HEK293T (cell line): ENCODE measurements around the gene SPACA6.

ENCODE experiments used
- CTCF ChIA-PET: fragments of 350-600 bp; formaldehyde crosslinking; extraction: SDS; loops from one replicate; lab custom pipeline; 2021; ENCODE audit warnings: antibody characterized with exemption, inconsistent platforms; lab: Yijun Ruan, JAX
- POLR2A ChIA-PET: fragments of 350-600 bp; formaldehyde crosslinking; extraction: SDS; loops from one replicate; lab custom pipeline; 2020; ENCODE audit warnings: antibody characterized with exemption, inconsistent platforms; lab: Yijun Ruan, JAX
- DNase-seq: peaks from one replicate; pipeline ENCODE4 v3.0.0; 2012; ENCODE audit warnings: mixed read lengths; ENCODE audit errors: extremely low spot score
- ARNT ChIP-seq: fragments of 450-650 bp; IDR thresholded peaks from 2 replicates; pipeline ENCODE4 v1.6.1; 2017; ENCODE audit warnings: mild to moderate bottlenecking
- BHLHE40 ChIP-seq: fragments of 450-650 bp; IDR thresholded peaks from 2 replicates; pipeline ENCODE4 v1.6.1; 2016; ENCODE audit warnings: mild to moderate bottlenecking, moderate library complexity, borderline replicate concordance
- CTBP1 ChIP-seq: fragments of 450-650 bp; IDR thresholded peaks from 2 replicates; pipeline ENCODE4 v1.6.1; 2016; ENCODE audit warnings: borderline replicate concordance
- ELF4 ChIP-seq: fragments of 450-650 bp; IDR thresholded peaks from 2 replicates; pipeline ENCODE4 v1.6.1; 2017; ENCODE audit warnings: antibody characterized with exemption
- FOXA1 ChIP-seq: fragments of 450-650 bp; IDR thresholded peaks from 2 replicates; pipeline ENCODE4 v1.6.1; 2016; ENCODE audit warnings: mild to moderate bottlenecking
- FOXK2 ChIP-seq: fragments of 450-650 bp; IDR thresholded peaks from 2 replicates; pipeline ENCODE4 v1.6.1; 2016; ENCODE audit warnings: mild to moderate bottlenecking
- FOXM1 ChIP-seq: fragments of 450-650 bp; IDR thresholded peaks from 2 replicates; pipeline ENCODE4 v1.6.1; 2017; ENCODE audit warnings: mild to moderate bottlenecking, borderline replicate concordance
- HDGF ChIP-seq: fragments of 450-650 bp; IDR thresholded peaks from 2 replicates; pipeline ENCODE4 v1.6.1; 2017; ENCODE audit warnings: antibody characterized with exemption, borderline replicate concordance
- L3MBTL2 ChIP-seq: fragments of 450-650 bp; conservative IDR thresholded peaks from 2 replicates; pipeline ENCODE4 v1.6.1; 2016; ENCODE audit warnings: mild to moderate bottlenecking
- LEF1 ChIP-seq: fragments of 450-650 bp; IDR thresholded peaks from 2 replicates; pipeline ENCODE4 v1.6.1; 2017; ENCODE audit warnings: mild to moderate bottlenecking, borderline replicate concordance
- NFRKB ChIP-seq: fragments of 450-650 bp; IDR thresholded peaks from 2 replicates; pipeline ENCODE4 v1.6.1; 2016; ENCODE audit warnings: mild to moderate bottlenecking, moderate library complexity
- SP1 ChIP-seq: fragments of 450-650 bp; IDR thresholded peaks from 2 replicates; pipeline ENCODE4 v1.6.1; 2017
- SUZ12 ChIP-seq: fragments of 450-650 bp; IDR thresholded peaks from 2 replicates; pipeline ENCODE4 v1.6.1; 2016; ENCODE audit warnings: mild to moderate bottlenecking
- TARDBP ChIP-seq: fragments of 450-650 bp; IDR thresholded peaks from 2 replicates; pipeline ENCODE4 v1.6.1; 2016
- ZNF384 ChIP-seq: fragments of 450-650 bp; IDR thresholded peaks from 2 replicates; pipeline ENCODE4 v1.6.1; 2016
- TF ChIP-seq, protein P1 (sequence below): fragments of 450-650 bp; IDR thresholded peaks from 2 replicates; pipeline ENCODE4 v1.6.1; 2016

Gene SPACA6

DNA sequence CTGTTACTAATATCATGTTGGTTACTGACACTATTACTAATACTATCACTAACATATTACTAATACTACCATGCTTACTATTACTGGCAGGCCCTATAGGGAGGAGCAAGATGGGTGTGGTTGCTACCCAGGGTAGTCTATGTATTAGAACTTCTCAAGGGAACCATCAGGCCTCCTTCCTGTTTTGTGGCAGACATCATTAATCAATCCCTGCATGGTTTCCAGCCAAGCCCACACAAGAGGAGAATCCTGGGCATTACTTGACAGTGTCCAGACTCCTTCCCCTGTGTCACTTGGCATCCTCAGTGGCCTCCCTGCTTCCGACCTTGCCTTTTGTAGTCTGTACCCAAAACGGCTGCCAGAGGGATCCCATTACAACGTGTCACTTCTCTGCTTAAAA is 21.7 kb downstream of the SPACA6 start:
- POLR2A ChIA-PET: interaction anchor here (0.6 kb wide), 1 partner anchor 11 kb away, joined by 3 read pairs; no protein-coding TSS in a partner anchor
- CTCF ChIA-PET: no interaction called here

DNA sequence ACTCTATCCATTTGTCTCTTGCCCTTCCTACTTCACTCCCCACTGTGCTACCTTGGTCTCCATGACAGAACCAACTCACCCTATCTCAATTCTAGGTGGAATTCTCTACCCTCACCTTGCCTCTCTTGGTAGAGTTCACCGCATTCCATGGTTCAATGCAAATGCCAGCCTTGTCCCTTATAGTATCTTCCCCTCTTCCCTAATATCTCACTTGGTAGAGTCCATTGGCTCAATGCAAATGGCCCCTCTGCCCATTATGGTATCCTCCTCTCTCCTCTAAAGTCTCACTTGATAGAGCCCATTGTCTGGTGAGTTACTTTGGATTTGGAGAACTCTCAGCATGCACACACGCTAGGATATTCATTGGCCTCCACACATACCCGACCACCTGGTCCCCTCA is 22.7 kb downstream of the SPACA6 start:
- no peak for DNase-seq
- CTCF ChIA-PET: no interaction called here
- POLR2A ChIA-PET: no interaction called here
- no peak for TF ChIP-seq TARDBP

More for the DNA sequence above, 21.7 kb downstream of the SPACA6 start:
- DNase-seq: no peak
- TF ChIP-seq SP1: no peak
- TF ChIP-seq L3MBTL2: no peak
- no peak for TF ChIP-seq NFRKB
- TF ChIP-seq FOXM1: no peak
- no peak for TF ChIP-seq ELF4
- no peak for TF ChIP-seq SUZ12
- TF ChIP-seq ARNT: no peak
- TF ChIP-seq TARDBP: no peak
- TF ChIP-seq ZNF384: no peak
- TF ChIP-seq BHLHE40: no peak
- TF ChIP-seq, protein P1, sequence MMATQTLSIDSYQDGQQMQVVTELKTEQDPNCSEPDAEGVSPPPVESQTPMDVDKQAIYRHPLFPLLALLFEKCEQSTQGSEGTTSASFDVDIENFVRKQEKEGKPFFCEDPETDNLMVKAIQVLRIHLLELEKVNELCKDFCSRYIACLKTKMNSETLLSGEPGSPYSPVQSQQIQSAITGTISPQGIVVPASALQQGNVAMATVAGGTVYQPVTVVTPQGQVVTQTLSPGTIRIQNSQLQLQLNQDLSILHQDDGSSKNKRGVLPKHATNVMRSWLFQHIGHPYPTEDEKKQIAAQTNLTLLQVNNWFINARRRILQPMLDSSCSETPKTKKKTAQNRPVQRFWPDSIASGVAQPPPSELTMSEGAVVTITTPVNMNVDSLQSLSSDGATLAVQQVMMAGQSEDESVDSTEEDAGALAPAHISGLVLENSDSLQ: no peak
- no peak for TF ChIP-seq LEF1
- no peak for TF ChIP-seq FOXK2
- no peak for TF ChIP-seq FOXA1
- TF ChIP-seq CTBP1: no peak
- TF ChIP-seq HDGF: no peak

DNA sequence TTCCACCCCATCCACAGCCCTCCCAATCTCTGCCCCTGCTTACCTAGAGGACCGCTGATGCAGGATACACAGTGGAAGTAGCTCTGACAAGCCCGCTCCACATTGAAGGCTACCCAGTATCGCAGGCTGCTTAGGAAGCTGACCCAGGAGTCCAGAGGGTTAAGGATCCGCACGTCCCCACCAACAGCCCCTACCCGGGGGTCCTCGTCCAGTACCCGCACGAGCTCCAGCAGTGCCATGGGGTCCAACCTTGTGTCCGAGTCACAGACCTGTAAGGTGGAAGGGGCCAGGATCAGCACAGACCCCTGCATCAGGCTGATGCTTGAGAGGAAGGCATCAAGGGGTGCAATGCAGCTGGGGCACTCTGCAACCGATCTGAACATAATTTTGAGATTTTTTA is 23.8 kb downstream of the SPACA6 start:
- CTCF ChIA-PET: interaction anchor here (0.7 kb wide), 1 partner anchor 36 kb away, joined by 5 read pairs; no protein-coding TSS in a partner anchor
- TF ChIP-seq FOXM1 (no peak), TARDBP (no peak), HDGF (no peak), SUZ12 (no peak), FOXA1 (no peak), FOXK2 (no peak), ARNT (no peak), SP1 (no peak), NFRKB (no peak), CTBP1 (no peak), ELF4 (no peak), L3MBTL2 (no peak), ZNF384 (no peak), LEF1 (no peak)
- TF ChIP-seq, protein P1: no peak
- POLR2A ChIA-PET: no interaction called here
- no peak for DNase-seq

DNA sequence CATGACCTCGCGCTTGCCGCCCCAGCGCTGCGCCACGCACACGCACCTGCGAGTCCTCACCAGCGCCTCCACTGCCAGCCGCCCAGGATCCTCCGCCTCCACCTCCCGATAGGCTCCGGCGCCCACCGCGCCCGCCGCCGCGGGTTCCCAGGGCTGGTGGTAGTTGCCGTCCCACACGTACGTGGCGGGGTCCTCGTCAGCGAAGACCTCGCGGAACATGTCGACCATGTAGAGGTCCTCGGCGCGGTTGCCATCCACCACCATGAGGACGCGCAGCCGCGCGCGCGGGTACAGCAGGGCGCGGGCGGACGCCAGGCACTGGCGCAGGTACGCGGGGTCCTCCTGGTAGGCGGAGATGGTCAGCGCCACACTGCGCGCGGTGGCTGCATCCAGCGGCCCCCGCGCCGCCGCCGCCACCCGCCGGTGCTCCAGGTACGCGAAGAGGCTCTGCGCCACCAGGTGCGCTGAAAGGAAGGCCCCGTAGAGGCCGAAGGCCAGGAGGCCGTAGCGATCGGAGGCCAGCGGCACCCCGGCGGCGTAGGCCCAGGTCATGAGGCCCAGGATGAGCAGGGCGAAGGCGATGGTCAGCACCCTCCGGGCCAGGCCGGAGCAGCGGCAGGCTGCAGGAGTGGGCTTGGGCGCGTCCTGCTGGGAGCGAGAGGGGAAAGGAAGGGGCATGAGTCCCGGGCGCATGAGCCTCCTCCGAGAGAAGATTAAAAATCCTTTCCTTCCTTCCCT is 26.3 kb downstream of the SPACA6 start:
- TF ChIP-seq NFRKB: no peak
- no peak for TF ChIP-seq SUZ12
- no peak for TF ChIP-seq BHLHE40
- TF ChIP-seq LEF1: no peak
- TF ChIP-seq ELF4: no peak
- no peak for TF ChIP-seq SP1
- no peak for TF ChIP-seq HDGF
- no peak for TF ChIP-seq TARDBP
- no peak for TF ChIP-seq L3MBTL2
- TF ChIP-seq FOXA1: no peak
- TF ChIP-seq, protein P1: no peak
- TF ChIP-seq FOXM1: no peak
- no peak for TF ChIP-seq ARNT
- no peak for TF ChIP-seq FOXK2
- no peak for TF ChIP-seq CTBP1
- TF ChIP-seq ZNF384: no peak
- ChIA-PET CTCF (no interaction called here), POLR2A (no interaction called here)
- no peak for DNase-seq

DNA sequence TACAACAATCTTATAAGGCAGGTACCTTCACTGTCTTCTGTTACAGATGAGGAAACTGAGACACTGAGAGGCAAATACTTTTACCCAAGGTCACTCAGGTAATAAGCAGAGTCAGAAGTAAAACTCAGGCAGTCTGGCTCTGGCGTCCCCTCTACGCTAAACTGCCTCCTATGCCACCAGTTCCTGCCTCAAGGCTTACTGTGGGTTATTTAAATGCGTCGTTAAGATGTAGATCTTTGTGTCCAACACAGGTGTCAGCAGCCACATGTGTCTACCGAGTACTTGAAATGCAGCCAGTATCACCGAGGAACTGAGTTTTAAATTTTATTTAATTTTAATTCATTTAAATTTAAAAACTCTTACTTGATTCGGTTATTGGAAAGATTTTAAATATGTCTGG is 28.8 kb downstream of the SPACA6 start:
- DNase-seq: no peak
- POLR2A ChIA-PET: no interaction called here
- CTCF ChIA-PET: no interaction called here
- TF ChIP-seq BHLHE40 (no peak), FOXK2 (no peak), TARDBP (no peak), LEF1 (no peak), CTBP1 (no peak), SP1 (no peak), SUZ12 (no peak), NFRKB (no peak), FOXM1 (no peak), ZNF384 (no peak)

DNA sequence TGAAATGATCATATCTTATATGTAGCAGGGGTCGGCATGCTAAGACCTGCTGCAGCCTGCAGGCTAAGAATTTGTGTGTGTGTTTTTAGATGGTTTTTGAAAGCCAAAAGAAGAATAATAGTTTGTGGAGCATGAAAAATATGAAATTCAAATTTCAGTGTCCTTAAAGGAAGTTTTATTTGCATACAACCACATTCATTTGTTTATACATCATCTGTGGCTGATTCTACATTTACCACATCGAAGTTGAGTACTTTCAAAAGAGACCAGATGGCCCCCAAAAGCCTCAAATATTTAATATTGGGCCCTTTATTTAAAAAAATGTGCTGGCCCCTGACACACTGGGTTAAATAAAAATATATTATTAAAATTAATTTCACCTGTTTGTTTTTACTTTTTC is 29.4 kb downstream of the SPACA6 start:
- ChIA-PET CTCF (no interaction called here), POLR2A (no interaction called here)
- DNase-seq: no peak
- TF ChIP-seq FOXA1: no peak
- TF ChIP-seq, protein P1: no peak
- TF ChIP-seq ZNF384: no peak
- no peak for TF ChIP-seq SP1
- no peak for TF ChIP-seq BHLHE40
- no peak for TF ChIP-seq LEF1
- no peak for TF ChIP-seq L3MBTL2
- no peak for TF ChIP-seq SUZ12
- TF ChIP-seq FOXM1: no peak
- TF ChIP-seq CTBP1: no peak
- TF ChIP-seq HDGF: no peak
- TF ChIP-seq ELF4: no peak
- TF ChIP-seq TARDBP: no peak
- no peak for TF ChIP-seq NFRKB
